Measurements from ENCODE around the gene CHMP2B. TPM values are rescaled to one million over a fixed set of nuclear protein-coding genes. Genes with fewer than 3 reads are reported as not detected.

Gene CHMP2B
- total and polyA plus RNA-seq, 2 of the 4 experiments (the other 2 are of a cell fraction) = 6.8 to 14.0 TPM

- no TSS peak for BruUV-seq (replicated peaks)
- no peak overlapping the region for H4K8ac ChIP-seq (ENCODE audit: low read depth in 2 of 2, low read length in 2 of 2)
- no peak overlapping the region for H4K5ac ChIP-seq (ENCODE audit: low read depth, low read length)
- H2AK5ac ChIP-seq (ENCODE audit: low read depth, low read length) = no peak overlapping the region
- H3K4me1 ChIP-seq (ENCODE audit: control insufficient read depth, insufficient read depth, low read length) = no peaks in the 10 kb centered on the region
- H2BK20ac ChIP-seq (ENCODE audit: low read depth, low read length) = no peak overlapping the region
- in situ Hi-C loops (cut with MboI; ENCODE audit: low sequenced_read_pairs) (no loop called here), dilution Hi-C loops (cut with HindIII; ENCODE audit: low sequenced_read_pairs, unreplicated experiment) (no loop called here), intact Hi-C loops (cut with micrococcal nuclease) (loop anchor here (10.0 kb wide), 1 partner anchor 55 kb away; no protein-coding TSS in a partner anchor)
- H3K4me3 ChIP-seq (ENCODE audit: insufficient read depth, low read depth, low read length) = no peak overlapping the region
- no peak overlapping the region for H2BK15ac ChIP-seq (ENCODE audit: low read depth, low read length)
- no peak overlapping the region for H4K91ac ChIP-seq (ENCODE audit: insufficient read depth, low read depth, low read length)
- ChIA-PET CTCF (no interaction called here), POLR2A (ENCODE audit: unreplicated experiment) (no interaction called here)
- H3K9me1 ChIP-seq (ENCODE audit: insufficient read depth, low read length) = no peaks in the 10 kb centered on the region
- DNase-seq (no peak), ATAC-seq (ENCODE audit: low read depth) (no peak)
- H3K4ac ChIP-seq (ENCODE audit: low read depth, low read length) = no peak overlapping the region
- no peak overlapping the region for H2AFZ ChIP-seq (replicated peaks; ENCODE audit: low read length, poor library complexity)
- no peak overlapping the region for H3K27ac ChIP-seq (ENCODE audit: insufficient read depth, low read length)
- no peak overlapping the region for H3K18ac ChIP-seq (ENCODE audit: low read depth, low read length)
- H3K23ac ChIP-seq (ENCODE audit: low read depth, low read length) = no peak overlapping the region
- no peaks in the 10 kb centered on the region for H3K36me3 ChIP-seq (ENCODE audit: control insufficient read depth, insufficient read depth, low read length)
- H3K9ac ChIP-seq (ENCODE audit: low read depth, low read length) = no peak overlapping the region
- no peak overlapping the region for H3K14ac ChIP-seq (replicated peaks; ENCODE audit: low read depth, low read length)
- H4K20me1 ChIP-seq (ENCODE audit: insufficient read depth, low read length) = no peaks in the 10 kb centered on the region
- no peaks in the 10 kb centered on the region; the same call in 1 of the 2 replicates for H3K27me3 ChIP-seq (ENCODE audit: control insufficient read depth, insufficient read depth, low read length)
- H3K56ac ChIP-seq (ENCODE audit: extremely low read depth, insufficient read depth, low read length) = no peak overlapping the region
- TF ChIP-seq CHD1 (IDR thresholded peaks at IDR 0.05; ENCODE audit: low read depth, low read length) (no peak), NFE2L2 (IDR thresholded peaks at IDR 0.05; ENCODE audit: low read depth, low read length) (no peak), USF2 (IDR thresholded peaks at IDR 0.05; ENCODE audit: low read depth, low read length) (no peak), MXI1 (IDR thresholded peaks at IDR 0.05; ENCODE audit: borderline replicate concordance, low read depth, low read length) (no peak), MAFK (IDR thresholded peaks at IDR 0.05; ENCODE audit: low read depth, low read length) (no peak), RAD21 (IDR thresholded peaks at IDR 0.05; ENCODE audit: low read length) (no peak), CEBPB (IDR thresholded peaks at IDR 0.05; ENCODE audit: low read depth, low read length) (no peak), SMC3 (IDR thresholded peaks at IDR 0.05; ENCODE audit: low read depth, low read length) (no peak), RCOR1 (IDR thresholded peaks at IDR 0.05; ENCODE audit: insufficient replicate concordance, low read length) (no peak), MAZ (IDR thresholded peaks at IDR 0.05; ENCODE audit: borderline replicate concordance, low read depth, low read length) (no peak), CTCF (conservative IDR thresholded peaks at IDR 0.05; ENCODE audit: low read depth, low read length) (no peak), FOS (IDR thresholded peaks at IDR 0.05; ENCODE audit: low read depth, low read length) (no peak), RFX5 (IDR thresholded peaks at IDR 0.05; ENCODE audit: low read depth, low read length) (no peak), BHLHE40 (IDR thresholded peaks at IDR 0.05; ENCODE audit: low read depth, low read length) (no peak), POLR2A (IDR thresholded peaks at IDR 0.05; ENCODE audit: low read depth, low read length) (no peak)
- no peak overlapping the region for H2BK5ac ChIP-seq (ENCODE audit: low read depth, low read length, poor library complexity, severe bottlenecking)
- H2BK120ac ChIP-seq (ENCODE audit: low read depth, low read length) = no peak overlapping the region
- no peak overlapping the region for H3K4me2 ChIP-seq (ENCODE audit: low read depth, low read length)
- no peaks in the 10 kb centered on the region for H3K9me3 ChIP-seq (ENCODE audit: control insufficient read depth, insufficient read depth, low read length)
- H3K79me1 ChIP-seq (ENCODE audit: low read depth in 1 of 2, low read length in 2 of 2) = no peaks in the 10 kb centered on the region
- H2AK9ac ChIP-seq (replicated peaks; ENCODE audit: low read depth, low read length, poor library complexity) = no peak overlapping the region
These were observed 47.5 kb upstream of the CHMP2B start for GRCh38 chr3:87179642-87180041.
